Hepatocyte (in vitro differentiated cells): Measurements from ENCODE around the gene HSD17B8.

Experiments used
- EZH2 ChIP-seq: fragments of 200-600 bp; sonication (generic); IDR thresholded peaks from 2 replicates; pipeline ENCODE4 v1.6.1; 2016; ENCODE audit warnings: antibody characterized with exemption, mild to moderate bottlenecking, borderline replicate concordance
- TF ChIP-seq, protein P1 (sequence below): fragments of 200-600 bp; sonication (generic); IDR thresholded peaks from 2 replicates; pipeline ENCODE4 v1.5.1; 2016; ENCODE audit warnings: antibody characterized with exemption, mild to moderate bottlenecking; ENCODE audit not compliant: poor library complexity

DNA sequence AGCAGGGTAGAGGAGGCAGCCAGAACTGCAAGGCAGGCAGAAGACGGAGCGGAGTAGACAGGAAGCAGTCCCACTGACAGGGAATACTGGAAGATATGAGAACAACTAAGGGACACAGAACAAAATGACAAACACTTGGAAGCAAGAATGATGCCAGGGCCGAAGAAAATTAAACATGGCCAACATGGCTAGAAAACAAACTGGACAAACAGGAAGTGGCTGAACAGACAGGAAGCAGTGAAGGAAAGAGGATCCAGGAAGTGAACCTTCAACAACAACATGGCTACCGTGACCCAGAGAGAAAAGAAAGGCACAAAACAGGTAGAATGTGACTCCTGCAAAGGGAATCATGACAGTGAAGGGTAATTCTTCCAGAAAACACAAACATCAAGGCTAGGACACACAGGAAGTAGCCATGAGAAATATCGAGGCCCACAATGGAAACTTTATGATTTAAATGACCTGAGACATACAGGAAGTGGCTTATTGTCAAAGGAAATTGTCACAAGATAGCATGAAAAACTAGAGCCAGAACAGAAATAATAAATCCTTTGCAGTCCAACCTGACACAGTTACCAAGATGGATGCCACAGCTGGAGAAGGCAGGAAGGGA is 21.3 kb upstream of the HSD17B8 start:
- TF ChIP-seq, protein P1, sequence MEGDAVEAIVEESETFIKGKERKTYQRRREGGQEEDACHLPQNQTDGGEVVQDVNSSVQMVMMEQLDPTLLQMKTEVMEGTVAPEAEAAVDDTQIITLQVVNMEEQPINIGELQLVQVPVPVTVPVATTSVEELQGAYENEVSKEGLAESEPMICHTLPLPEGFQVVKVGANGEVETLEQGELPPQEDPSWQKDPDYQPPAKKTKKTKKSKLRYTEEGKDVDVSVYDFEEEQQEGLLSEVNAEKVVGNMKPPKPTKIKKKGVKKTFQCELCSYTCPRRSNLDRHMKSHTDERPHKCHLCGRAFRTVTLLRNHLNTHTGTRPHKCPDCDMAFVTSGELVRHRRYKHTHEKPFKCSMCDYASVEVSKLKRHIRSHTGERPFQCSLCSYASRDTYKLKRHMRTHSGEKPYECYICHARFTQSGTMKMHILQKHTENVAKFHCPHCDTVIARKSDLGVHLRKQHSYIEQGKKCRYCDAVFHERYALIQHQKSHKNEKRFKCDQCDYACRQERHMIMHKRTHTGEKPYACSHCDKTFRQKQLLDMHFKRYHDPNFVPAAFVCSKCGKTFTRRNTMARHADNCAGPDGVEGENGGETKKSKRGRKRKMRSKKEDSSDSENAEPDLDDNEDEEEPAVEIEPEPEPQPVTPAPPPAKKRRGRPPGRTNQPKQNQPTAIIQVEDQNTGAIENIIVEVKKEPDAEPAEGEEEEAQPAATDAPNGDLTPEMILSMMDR, result no peak
- TF ChIP-seq EZH2, result no peak
